Kidney epithelial cell (primary cell): ENCODE measurements around the gene CDRT4. TPM values are rescaled to one million over a fixed set of nuclear protein-coding genes. Genes with fewer than 3 reads are reported as not detected.

Source experiments
- DNase-seq: peaks from one replicate; pipeline ENCODE4 v3.0.0-alpha.2; 2010; ENCODE audit warnings: low read depth
- H3K27me3 ChIP-seq: 2 replicates; pipeline ENCODE4 v1.6.0; 2011; ENCODE audit warnings: low read length; ENCODE audit not compliant: control insufficient read depth, insufficient read depth
- H3K36me3 ChIP-seq: 2 replicates; pipeline ENCODE4 v1.5.1; 2011; ENCODE audit warnings: low read length; ENCODE audit not compliant: control insufficient read depth, insufficient read depth
- H3K4me3 ChIP-seq: 2 replicates; pipeline ENCODE4 v1.5.1; 2011; ENCODE audit warnings: low read depth, mild to moderate bottlenecking, control low read depth, low read length
- total RNA-seq: library from RNA; depleted of rRNA; stranded (reverse); fragments of >200 nt; gene quantifications from 2 replicates; pipeline ENCODE4 v1.2.3, GENCODE V29; 2015
- TF ChIP-seq, protein P1 (sequence below): IDR thresholded peaks from 2 replicates; pipeline ENCODE4 v1.5.1; 2011; ENCODE audit warnings: mild to moderate bottlenecking, moderate library complexity, low read length, control low read depth, inconsistent platforms; ENCODE audit not compliant: insufficient read depth, poor library complexity, severe bottlenecking

The CDRT4 gene
- total RNA-seq, 1 donor from 2014 or later = 3.6 TPM

DNA sequence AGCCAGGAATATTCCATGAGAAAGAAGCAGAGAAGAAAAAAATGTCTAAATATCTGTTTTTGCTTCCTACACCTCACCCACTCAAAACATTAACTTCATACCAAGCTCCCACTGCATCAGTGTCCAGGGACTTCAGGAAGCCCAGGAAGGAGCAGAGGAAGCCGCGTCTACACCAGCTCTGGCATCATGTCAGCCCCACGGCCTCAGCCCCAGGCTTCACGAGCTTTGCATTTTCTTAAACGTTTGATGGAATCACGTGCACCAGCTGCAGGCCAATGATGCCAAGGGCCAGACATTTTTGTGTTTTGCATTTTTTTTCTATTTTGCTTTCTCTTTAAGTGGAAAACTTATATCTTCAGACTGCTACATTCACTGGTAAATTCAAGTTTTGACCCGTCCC, 48.6 kb downstream of the CDRT4 start:
- no peaks in the 10 kb centered on the region for H3K27me3 ChIP-seq
- DNase-seq = no peak
- no peak overlapping the region for H3K4me3 ChIP-seq
- TF ChIP-seq, protein P1, sequence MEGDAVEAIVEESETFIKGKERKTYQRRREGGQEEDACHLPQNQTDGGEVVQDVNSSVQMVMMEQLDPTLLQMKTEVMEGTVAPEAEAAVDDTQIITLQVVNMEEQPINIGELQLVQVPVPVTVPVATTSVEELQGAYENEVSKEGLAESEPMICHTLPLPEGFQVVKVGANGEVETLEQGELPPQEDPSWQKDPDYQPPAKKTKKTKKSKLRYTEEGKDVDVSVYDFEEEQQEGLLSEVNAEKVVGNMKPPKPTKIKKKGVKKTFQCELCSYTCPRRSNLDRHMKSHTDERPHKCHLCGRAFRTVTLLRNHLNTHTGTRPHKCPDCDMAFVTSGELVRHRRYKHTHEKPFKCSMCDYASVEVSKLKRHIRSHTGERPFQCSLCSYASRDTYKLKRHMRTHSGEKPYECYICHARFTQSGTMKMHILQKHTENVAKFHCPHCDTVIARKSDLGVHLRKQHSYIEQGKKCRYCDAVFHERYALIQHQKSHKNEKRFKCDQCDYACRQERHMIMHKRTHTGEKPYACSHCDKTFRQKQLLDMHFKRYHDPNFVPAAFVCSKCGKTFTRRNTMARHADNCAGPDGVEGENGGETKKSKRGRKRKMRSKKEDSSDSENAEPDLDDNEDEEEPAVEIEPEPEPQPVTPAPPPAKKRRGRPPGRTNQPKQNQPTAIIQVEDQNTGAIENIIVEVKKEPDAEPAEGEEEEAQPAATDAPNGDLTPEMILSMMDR = no peak
- no peaks in the 10 kb centered on the region for H3K36me3 ChIP-seq

DNA sequence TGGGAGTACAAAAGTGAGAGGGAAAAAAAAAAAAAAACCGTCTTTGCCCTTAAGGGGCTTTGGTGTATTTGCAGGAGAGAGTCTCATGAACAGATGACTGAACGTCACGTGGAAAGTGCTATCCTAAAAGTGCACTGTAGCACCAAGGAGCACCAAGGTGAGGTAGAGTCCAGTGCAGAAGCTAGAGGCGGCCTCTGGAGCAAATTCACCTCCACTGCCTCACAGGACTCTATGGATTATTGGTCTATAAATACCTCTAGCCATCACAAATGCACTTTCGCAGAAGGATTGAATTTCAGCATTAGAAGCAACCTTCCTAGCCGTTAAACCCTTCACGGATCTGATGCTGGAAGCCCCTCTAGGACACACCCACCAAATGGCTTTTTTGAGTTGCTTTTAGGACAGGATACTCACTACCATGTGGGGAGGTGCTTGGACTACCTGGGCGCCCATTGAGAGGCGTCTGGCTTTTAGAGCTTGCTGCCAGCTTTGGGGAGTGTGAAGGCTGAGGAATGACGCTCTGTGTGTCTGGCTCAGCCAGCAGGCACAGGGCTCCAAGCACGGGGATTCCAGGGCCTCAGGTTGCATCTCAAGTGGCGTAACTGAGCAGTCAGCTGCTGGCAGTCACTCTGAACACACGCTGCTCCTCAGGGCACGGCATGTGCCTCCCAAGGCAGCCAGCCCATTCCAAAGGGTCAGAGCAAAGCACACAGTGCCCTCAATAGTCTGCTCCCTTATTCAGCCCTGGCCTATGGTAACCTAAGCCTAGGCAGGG, 52.7 kb downstream of the CDRT4 start:
- no peak for DNase-seq
- H3K36me3 ChIP-seq = no peaks in the 10 kb centered on the region
- H3K4me3 ChIP-seq = no peak overlapping the region
- TF ChIP-seq, protein P1 = no peak
- no peaks in the 10 kb centered on the region for H3K27me3 ChIP-seq

DNA sequence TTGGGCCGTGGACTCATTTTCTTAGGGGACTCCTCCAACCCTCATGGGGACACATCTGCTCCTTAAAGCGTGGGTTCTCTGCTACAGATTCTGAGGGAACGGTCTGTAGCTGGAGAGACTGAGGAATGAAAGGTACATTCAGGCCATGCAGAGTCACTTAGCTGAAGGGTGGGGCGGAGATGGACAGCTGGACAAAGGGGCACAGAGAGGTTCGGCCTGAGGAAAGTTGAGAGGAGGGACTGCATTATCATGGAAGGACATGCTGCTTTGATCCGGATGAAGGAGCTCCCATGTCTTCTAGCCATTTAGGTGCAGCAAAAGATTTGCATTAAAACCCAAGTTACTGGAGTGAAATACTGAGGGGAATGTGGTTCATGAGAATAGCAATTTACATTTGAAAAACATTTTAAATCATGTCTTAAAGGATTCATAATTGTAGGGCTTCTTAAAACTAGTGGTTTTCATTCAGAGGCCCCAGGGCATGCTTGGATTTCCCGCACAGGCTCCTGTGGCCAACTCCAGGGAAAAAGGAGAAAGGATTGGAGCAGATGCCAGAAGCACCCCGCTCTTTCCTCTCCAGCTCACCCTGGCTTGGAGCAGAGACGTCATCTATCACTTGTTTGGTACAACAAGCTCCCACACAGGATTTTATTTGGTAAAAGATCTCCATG, 54.2 kb downstream of the CDRT4 start:
- Histone ChIP-seq H3K27me3 (no peaks in the 10 kb centered on the region), H3K4me3 (no peak overlapping the region), H3K36me3 (no peaks in the 10 kb centered on the region)
- no peak for DNase-seq
- TF ChIP-seq, protein P1 = no peak

DNA sequence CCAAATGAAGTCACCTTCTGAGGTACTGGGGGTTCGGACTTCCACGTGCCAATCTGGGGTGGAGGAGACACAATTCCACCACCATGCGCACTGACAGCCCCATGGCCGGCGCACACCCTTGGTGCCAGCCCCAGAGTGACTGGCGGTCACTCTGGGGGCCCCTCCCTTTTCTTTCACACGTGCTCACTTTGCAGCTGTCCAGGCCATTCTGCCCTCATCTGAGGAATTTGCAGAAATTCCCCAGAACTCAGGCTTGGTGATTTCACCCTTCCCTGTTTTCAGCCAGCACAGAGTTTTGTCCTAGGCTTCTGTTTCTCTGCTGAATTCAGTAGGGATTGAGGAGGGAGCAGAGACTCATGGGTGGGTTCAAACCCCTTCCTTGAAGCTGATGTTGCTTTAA, 54.8 kb downstream of the CDRT4 start:
- TF ChIP-seq, protein P1 = no peak

DNA sequence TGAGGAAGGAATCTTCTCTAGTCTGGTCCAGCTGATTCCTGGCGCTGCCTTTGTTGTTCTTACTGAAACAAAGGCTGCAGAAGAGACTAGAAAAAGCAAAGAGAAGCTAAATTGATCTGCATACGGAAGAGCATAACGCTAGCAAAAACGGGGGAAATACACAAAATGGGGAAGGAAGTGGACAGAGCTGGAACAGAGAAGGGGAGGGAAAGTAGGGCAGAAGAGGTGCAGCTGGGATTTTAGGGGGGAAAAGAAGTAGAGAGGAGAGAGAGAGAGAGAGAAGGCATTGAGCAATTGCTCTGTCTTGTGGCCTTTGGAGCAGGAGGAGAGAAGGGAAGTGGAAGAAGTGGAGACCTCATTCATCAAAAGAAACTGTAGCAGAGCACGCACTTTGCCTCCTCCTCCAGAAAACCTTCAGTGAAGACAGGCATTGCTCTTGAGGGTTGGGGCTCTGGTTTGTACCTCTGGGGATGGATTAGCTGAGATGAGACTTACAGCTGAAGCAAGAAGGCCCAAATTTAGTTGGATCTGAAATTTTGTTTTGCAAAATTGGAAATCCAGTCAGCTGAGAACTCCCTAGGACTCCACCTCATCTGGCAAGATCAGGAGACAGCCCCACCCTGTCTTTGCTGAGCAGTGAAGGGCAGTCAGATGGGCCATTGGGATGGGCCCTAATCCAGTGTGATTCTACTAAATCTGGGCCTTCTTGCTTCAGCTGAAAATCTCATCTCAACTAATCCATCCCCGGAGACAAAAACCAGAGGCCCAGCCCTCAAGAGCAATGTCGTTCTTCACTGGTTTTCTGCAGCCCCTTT, 55.8 kb downstream of the CDRT4 start:
- Histone ChIP-seq H3K27me3 (no peaks in the 10 kb centered on the region), H3K4me3 (no peak overlapping the region), H3K36me3 (no peaks in the 10 kb centered on the region)
- TF ChIP-seq, protein P1 = no peak
- DNase-seq = no peak

More for the DNA sequence above, 54.8 kb downstream of the CDRT4 start:
- no peak for DNase-seq
- Histone ChIP-seq H3K36me3 (no peaks in the 10 kb centered on the region), H3K4me3 (no peak overlapping the region), H3K27me3 (no peaks in the 10 kb centered on the region)
